ENCODE measurements around the gene MLEC. TPM values are rescaled to one million over a fixed set of nuclear protein-coding genes. Genes with fewer than 3 reads are reported as not detected.

The MLEC gene
- total RNA-seq, 3 donors from 2014 or later: 67.6 to 75.4 (median 67.8) TPM

DNA sequence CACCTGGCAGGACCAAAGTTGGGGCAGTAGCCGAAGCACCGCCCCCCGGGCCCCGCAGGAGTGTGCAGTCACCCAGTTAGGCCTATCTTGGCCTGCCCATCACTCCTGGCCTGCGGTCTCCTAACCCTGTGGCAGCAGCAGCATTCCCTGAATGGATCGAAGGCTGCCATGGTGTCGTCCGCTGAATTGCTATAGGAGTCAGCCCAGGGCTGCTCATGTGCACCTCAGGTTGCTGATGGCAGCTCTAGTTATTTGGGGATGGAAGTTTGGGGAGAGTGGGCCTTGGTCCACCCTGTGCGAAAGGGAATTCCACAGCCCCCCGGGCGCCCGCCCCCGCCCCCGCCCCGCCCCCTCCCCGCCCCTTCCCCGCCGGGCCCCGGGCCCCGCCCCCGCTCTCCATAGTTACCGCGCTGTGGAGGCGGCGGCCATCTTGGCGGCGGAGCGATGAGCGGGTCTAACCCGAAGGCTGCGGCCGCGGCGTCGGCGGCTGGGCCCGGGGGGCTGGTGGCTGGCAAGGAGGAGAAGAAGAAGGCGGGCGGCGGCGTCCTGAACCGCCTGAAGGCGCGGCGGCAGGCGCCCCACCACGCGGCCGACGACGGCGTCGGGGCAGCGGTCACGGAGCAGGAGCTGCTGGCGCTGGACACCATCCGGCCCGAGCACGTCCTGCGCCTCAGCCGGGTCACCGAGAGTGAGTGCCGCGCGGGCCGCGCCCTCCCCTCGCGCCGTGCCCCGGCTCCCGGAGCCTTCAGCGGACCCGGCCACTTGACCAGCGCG is 23.3 kb downstream of the MLEC start, which contains the start of gene UNC119B:
Gene UNC119B (plus strand): TSS at position 428 of the 774 bp plus-strand sequence. CDS start 17 bp downstream, at position 445.
- peak within 1 kb of the TSS; percentile 85 to 92 for H3K27ac ChIP-seq
- peak in 1 of 2 donors; percentile 37 for DNase-seq (ENCODE audit: low spot score in 2 of 2)
- intact Hi-C loops (cut with DNase I; ENCODE audit: low total_unique reads): no loop called here
- peaks cover 0 to 3% of the 10 kb centered on the region in 2 donors for H3K4me1 ChIP-seq
- no peaks in the 10 kb centered on the region for H3K9me3 ChIP-seq
- H3K27me3 ChIP-seq: no peaks in the 10 kb centered on the region
- TF ChIP-seq POLR2A (IDR thresholded peaks at IDR 0.05): no peak
- TF ChIP-seq, protein P1, sequence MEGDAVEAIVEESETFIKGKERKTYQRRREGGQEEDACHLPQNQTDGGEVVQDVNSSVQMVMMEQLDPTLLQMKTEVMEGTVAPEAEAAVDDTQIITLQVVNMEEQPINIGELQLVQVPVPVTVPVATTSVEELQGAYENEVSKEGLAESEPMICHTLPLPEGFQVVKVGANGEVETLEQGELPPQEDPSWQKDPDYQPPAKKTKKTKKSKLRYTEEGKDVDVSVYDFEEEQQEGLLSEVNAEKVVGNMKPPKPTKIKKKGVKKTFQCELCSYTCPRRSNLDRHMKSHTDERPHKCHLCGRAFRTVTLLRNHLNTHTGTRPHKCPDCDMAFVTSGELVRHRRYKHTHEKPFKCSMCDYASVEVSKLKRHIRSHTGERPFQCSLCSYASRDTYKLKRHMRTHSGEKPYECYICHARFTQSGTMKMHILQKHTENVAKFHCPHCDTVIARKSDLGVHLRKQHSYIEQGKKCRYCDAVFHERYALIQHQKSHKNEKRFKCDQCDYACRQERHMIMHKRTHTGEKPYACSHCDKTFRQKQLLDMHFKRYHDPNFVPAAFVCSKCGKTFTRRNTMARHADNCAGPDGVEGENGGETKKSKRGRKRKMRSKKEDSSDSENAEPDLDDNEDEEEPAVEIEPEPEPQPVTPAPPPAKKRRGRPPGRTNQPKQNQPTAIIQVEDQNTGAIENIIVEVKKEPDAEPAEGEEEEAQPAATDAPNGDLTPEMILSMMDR (IDR thresholded peaks at IDR 0.05): no peak
- TF ChIP-seq POLR2AphosphoS5 (IDR thresholded peaks at IDR 0.05): peak; percentile 52 to 74 (median 64)
- H3K4me3 ChIP-seq: peak within 1 kb of the TSS; percentile 73 to 87 (median 83)
- H3K36me3 ChIP-seq: no peaks in the 10 kb centered on the region

DNA sequence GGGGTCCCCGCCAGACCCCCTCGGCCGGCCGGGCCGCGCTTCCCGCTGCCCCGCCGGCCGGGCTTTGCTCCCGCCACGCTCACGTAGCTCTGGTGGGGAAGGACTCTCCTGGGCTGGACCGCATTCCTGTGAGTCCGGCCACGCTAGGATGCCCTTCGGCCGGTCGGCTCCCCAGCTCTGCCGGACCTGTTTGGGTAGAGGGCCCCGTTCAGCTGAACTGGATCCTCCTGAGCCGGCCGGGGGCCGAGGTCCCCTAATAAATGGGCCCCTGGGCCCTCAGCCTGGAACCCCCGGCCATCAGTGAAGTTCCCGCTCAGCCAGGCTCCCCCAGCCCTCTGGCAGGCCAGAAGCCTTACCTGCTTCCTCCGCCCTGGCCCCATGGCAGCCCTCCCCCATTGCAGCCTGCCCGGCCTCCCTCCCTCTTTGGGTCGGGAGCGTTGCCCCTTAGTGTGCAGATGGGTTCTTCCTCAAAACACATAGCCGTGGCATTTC is 23.9 kb downstream of the MLEC start:
- no peaks in the 10 kb centered on the region for H3K27me3 ChIP-seq
- intact Hi-C loops (cut with DNase I; ENCODE audit: low total_unique reads): no loop called here
- TF ChIP-seq, protein P1 (IDR thresholded peaks at IDR 0.05): no peak
- no peak for TF ChIP-seq POLR2A (IDR thresholded peaks at IDR 0.05)
- no peak for TF ChIP-seq POLR2AphosphoS5 (IDR thresholded peaks at IDR 0.05)
- no peaks in the 10 kb centered on the region for H3K36me3 ChIP-seq
- no peaks in the 10 kb centered on the region for H3K9me3 ChIP-seq
- H3K27ac ChIP-seq: peak overlapping the region; percentile 85 to 92
- peak overlapping the region; percentile 73 to 87 (median 83) for H3K4me3 ChIP-seq
- H3K4me1 ChIP-seq: peaks cover 0 to 3% of the 10 kb centered on the region in 2 donors
- DNase-seq (ENCODE audit: low spot score in 2 of 2): no peak

DNA sequence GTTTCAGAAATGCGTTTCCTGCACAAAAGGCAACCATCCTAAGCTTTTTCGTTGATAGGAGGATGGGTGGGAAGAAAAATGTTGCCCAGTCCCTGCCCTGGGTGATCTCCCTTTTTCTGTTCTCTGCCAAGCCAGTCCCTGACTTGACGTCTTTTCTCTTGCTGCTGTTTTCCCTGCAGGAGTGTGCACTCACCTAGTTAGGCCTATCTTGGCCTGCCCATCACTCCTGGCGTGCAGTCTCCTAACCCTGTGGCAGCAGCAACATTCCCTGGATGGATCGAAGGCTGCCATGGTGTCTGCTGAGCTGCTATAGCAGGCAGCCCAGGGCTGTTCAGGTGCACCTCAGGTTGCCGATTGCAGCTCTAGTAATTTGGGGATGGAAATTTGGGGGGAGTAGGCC is 24.5 kb downstream of the MLEC start:
- no peaks in the 10 kb centered on the region for H3K36me3 ChIP-seq
- peak overlapping the region; percentile 85 to 92 for H3K27ac ChIP-seq
- no peak for TF ChIP-seq POLR2AphosphoS5 (IDR thresholded peaks at IDR 0.05)
- no peak for TF ChIP-seq POLR2A (IDR thresholded peaks at IDR 0.05)
- TF ChIP-seq, protein P1 (IDR thresholded peaks at IDR 0.05): no peak
- H3K4me3 ChIP-seq: peak overlapping the region; percentile 73 to 87 (median 83)
- intact Hi-C loops (cut with DNase I; ENCODE audit: low total_unique reads): no loop called here
- H3K4me1 ChIP-seq: peaks cover 0 to 3% of the 10 kb centered on the region in 2 donors
- DNase-seq (ENCODE audit: low spot score in 2 of 2): no peak
- no peaks in the 10 kb centered on the region for H3K9me3 ChIP-seq
- H3K27me3 ChIP-seq: no peaks in the 10 kb centered on the region

DNA sequence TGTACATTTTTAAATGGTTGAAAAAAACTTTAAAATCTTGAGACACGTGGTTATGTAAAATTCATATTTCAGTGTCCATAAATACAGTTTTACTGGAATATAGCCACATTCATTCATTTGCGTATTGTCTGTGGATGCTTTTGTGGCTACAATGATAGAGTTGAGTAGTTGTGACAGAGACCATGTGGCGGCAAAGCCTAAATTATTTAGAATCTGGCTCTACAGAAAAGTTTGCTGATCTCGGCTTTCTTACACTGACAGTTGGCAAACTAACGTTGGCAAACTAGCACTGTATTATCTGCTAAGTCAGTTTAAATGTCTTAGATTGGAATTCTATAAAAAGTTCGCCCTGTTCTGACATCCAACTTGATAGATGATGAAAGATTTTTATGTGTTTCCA is 25.7 kb downstream of the MLEC start:
- no peak for DNase-seq (ENCODE audit: low spot score in 2 of 2)
- H3K36me3 ChIP-seq: no peaks in the 10 kb centered on the region
- TF ChIP-seq, protein P1 (IDR thresholded peaks at IDR 0.05): no peak
- TF ChIP-seq POLR2AphosphoS5 (IDR thresholded peaks at IDR 0.05) (no peak), POLR2A (IDR thresholded peaks at IDR 0.05) (no peak)
- no peak overlapping the region for H3K27ac ChIP-seq
- no peak overlapping the region for H3K4me3 ChIP-seq
- H3K27me3 ChIP-seq: no peaks in the 10 kb centered on the region
- no peaks in the 10 kb centered on the region for H3K9me3 ChIP-seq
- intact Hi-C loops (cut with DNase I; ENCODE audit: low total_unique reads): no loop called here
- H3K4me1 ChIP-seq: peaks cover 0 to 3% of the 10 kb centered on the region in 2 donors

DNA sequence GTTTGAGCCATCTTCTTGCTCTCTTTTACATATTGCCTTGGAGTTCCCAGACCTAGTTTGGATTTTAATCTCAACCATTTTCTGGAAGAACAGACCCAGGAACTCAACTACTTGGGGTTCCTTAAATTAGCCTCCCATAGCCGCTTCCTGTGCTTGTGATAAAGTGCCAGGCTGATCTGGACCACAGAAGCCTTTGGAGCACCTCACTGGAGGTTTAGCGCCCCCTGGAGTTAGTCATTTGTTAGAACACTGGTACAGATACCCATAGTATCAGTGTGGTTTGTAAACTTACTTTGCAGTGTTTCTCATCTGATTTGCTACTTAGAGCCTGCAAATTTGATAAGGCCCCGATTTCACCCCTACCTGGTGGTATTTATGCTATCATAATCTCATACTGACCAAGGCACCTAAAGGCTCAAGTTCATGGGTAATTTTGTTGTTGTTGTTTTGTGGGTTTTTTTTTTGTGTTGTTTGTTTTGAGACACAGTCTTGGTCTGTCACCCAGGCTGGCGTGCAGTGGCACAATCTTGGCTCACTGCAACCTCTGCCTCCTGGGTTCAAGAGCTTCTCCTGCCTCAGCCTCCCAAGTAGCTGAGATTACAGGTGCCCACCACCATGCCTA is 27.0 kb downstream of the MLEC start:
- peak in 1 of 2 donors; percentile 33 for DNase-seq (ENCODE audit: low spot score in 2 of 2)
- Histone ChIP-seq H3K36me3 (no peaks in the 10 kb centered on the region), H3K9me3 (no peaks in the 10 kb centered on the region), H3K27me3 (no peaks in the 10 kb centered on the region), H3K27ac (no peak overlapping the region), H3K4me1 (peaks cover 0 to 3% of the 10 kb centered on the region in 2 donors), H3K4me3 (no peak overlapping the region)
- intact Hi-C loops (cut with DNase I; ENCODE audit: low total_unique reads): no loop called here
- no peak for TF ChIP-seq POLR2A (IDR thresholded peaks at IDR 0.05)
- TF ChIP-seq, protein P1 (IDR thresholded peaks at IDR 0.05): peak in 2 of 3 donors; percentile 64 to 72
- TF ChIP-seq POLR2AphosphoS5 (IDR thresholded peaks at IDR 0.05): no peak

Measured in breast epithelium (tissue), 4 donors.